Central memory CD4-positive, alpha-beta T cell (primary cell): ENCODE measurements around the gene PRKD1.

Source experiments
- DNase-seq: peaks from one replicate; pipeline ENCODE4 v3.0.0; 2022

PRKD1 gene

DNA sequence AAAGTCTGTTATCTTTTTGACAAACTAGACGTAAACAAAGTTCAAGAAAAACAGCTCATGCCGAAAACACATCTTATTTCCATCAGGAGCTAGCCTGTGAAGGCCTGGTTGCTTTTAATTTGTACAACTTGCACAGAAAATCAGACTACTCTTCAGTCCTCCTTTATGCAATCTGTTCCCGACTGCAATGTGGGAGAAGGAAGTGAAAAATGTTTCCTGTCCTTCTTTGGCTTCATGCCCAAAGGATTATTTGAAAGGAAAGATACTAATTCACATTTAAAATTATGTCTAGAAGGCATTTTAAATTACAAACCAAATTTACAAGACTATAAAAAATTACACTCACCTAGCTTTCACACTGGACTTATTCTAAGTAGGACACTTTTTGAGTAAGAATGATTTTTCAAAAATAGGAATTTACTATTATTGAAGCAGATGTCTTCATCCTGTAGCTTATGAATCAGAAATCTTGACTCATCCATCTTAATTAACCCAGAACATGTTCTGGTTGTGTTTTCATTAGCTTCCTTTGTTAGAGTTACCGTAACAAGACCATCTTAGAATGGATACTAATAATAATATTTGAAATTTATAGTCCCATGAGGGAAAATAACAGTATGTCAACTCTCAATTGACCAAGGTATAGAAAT, 272.6 kb downstream of the PRKD1 start:
- no peak for DNase-seq

DNA sequence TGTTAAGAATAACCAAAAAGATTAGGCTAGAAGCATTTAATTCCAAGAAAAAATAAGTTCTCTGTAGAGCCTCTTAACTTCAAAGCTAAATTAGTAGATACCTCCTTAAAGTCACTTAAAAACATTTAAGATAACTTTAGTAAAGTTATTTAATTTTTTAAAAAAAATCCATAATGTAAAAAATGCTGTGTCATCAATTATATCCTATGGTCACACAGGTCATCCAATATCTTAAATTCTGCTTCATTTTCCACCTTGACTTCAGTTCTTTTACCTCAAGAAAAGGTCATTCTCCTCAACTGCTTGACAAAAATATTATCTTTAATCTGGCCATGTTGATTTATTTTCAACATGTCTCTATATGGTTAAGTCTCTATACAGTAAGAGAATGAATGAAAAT, 274.3 kb downstream of the PRKD1 start:
- no peak for DNase-seq

DNA sequence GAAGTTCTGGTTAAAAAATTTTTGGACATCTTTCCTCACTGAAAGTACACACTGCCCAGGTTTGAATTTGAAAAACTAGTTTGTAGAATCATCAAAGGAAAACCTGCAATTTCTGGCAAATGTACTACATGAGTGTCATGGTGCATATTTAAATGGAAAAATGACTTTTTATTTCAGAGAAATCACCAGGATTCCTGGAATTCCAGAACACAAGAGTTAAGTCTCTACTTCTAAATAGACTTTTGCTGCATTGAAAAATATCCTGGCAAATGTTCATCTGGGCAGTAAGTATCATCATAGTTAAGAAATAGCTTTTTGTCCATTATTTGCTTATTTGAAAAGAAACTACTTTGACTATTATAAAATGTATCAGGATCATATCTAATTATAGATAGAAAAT, 275.1 kb downstream of the PRKD1 start:
- DNase-seq, result no peak

DNA sequence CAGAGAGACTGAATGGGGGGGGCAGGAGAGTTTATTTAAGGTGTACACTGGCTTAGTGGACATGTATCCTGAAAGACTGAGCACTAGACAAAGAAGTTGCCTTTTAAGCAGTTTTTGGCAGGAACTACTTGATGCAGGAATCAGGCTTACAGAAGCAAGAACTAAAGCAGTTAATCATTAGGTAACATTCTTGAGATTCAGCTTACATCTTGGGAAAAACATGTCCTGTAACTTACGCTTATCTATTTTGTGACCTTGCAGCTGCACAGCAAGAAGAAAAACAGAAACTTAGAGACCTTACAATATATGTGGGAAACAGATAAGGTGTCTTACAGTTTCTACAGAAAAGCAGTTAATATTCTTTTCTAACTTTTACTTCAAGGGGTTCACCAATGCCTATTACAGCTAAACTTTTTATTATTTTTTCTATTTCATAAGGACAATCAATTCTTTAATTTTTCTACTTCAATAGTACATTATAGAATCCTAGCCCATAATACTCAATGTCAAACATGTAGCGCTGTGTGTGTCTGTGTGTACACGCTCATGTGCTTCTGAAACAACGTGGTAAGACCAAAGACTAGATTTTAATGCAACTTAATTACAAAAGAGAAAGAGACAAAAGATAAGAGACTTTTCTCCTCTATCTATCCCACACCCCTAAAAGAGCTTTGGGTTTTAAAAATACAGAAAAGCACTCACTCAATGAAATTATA, 276.9 kb downstream of the PRKD1 start:
- no peak for DNase-seq

DNA sequence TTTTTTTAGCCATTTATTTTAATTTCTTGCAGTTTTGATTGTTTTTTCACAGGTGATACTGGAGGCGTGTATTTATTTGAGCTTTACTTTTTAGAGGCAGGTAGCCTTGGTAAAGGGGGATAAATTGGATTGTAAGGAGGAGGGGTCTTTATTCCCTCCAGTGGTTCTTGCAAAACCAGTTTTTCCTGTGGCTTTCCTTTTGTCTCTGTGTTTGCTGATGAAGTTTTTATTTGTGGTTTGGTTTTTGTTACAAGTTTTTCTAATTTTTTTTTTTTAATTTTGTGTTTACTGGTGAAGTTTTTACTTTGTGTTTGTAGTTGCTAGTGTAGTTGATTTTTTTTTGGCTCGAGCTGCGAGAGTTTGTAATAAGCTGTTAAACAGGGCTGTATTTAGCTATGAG, 278.5 kb downstream of the PRKD1 start:
- no peak for DNase-seq

DNA sequence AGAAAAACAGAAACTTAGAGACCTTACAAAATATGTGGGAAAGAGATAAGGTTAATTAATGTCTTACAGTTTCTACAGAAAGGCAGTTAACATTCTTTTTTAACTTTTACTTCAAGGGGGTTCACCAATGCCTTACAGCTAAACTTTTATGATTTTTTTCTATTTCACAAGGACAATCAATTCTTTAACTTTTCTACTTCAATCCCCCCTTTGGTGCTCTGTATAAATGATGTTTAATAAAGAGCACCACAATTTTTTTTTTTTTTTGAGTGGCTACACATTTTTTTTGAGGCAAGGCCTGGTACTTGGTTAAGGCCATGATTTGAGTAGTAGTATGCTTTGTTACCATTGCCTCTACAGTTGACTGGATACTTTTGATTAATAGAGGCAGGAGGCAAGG, 279.6 kb downstream of the PRKD1 start:
- no peak for DNase-seq

DNA sequence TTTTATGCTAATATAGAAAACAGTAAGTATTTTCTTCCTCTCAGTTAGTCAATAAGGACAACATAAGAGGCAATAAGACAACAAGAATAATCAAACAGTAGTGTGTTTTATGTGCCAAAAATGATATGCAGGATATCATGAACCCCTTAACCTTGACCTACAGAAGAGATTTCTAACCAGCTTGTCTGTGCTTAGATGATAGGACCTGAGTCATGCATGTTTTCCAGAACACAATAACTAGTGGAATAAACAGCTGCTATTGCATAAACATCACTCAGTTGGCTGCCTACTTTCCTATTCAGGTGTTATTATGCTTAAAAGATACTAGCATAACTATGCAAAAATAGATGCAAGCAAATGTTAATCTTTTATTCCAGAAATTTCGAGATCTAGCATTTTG, 282.5 kb downstream of the PRKD1 start:
- no peak for DNase-seq

DNA sequence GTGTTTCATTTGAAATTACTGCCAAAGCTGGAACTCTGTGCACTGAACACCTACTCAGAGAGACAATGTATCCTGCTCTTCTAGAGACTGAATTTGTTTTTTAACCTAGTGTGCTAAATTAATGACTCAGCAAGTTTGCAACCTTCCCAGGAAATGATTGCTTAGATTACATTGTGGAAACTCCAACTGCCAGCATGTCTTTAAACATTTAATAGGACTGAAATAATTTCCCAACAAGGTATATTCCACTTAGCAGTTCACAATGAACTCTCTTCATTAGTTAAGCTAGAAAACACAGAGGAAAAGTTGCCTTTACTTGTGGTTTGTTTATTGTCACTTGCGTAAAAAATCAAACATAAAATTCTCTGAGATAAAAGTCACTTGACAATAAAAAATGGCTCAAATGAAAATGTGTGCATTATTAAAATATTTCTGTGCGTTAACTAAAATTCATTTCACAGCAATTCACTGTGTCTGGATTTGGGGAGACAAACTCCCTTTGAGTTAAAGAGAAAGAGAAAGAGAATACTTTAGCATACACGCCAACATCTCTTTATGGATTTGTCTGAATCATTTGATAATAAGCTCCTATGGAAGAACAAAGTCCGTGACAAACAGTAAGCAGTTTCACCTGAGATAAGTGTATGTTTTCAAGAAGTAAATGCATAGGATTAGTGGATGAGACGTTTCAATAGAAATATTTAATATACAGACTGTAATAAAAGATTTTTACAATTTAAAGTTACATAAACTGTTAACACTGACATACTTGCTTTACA, 284.0 kb downstream of the PRKD1 start:
- DNase-seq, result no peak

DNA sequence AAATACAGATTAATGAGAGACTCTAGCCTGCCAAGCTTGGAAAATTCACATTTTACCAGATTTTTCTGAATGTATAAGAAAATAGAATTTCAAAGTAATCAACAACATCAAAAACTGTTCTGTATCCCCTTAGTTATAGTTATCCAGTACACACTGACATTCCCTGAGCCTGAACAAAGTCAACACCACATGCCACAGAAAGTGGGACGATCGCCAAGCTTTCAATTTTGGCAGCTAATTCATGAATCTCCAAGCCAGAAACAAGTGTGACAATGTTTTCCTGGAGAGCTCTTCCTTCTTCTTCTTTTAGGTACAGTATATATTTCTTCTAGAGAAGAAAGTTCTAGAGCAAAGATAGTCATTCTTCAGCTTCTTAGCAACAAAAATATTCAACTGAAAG, 290.2 kb downstream of the PRKD1 start:
- no peak for DNase-seq

DNA sequence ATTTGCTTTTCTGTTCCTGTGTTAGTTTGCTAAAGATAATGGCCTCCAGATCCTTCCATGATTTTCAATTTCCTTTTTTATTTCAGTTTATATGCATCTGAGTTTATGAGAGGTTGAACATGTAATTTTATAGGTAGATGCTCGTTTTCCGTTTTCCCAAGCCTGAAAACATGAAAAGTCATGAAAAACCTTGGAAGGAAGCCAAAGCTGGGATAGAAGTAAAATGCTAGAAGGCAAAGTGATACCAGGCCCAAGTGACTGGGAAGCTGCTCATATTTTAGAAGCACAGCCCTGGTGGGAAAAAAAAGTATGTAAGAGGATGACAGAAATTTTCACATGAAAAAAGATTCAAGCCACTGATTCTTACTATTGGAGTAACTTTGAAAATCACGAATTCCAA, 290.8 kb downstream of the PRKD1 start:
- DNase-seq, result no peak

DNA sequence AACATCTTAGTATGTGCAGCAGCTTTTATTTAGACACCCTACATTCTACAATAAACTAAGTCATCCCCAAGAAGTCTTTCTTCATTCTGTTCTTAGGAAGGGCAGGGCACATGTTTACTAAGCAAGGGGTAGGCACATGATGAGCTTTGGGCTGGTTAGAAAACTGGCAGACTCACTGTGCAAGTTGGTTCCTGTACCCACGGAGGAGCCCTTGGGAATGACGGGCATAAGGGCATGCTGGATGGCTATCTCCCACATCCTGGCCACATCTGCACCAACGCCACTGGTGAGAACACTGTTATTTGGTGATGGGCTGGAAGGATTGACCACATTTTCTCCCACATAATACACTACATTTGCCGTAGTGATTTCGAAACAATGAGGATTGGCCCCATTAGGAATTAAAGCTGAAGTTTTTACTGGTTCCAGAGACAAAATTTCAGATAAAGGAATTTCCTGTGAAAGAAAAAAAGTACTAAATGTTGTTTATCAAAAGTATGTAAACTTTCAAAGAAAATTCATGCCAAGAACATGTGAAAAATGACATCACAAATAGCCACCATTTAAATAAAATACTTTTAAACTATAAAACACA, 297.0 kb downstream of the PRKD1 start:
- DNase-seq, result no peak

DNA sequence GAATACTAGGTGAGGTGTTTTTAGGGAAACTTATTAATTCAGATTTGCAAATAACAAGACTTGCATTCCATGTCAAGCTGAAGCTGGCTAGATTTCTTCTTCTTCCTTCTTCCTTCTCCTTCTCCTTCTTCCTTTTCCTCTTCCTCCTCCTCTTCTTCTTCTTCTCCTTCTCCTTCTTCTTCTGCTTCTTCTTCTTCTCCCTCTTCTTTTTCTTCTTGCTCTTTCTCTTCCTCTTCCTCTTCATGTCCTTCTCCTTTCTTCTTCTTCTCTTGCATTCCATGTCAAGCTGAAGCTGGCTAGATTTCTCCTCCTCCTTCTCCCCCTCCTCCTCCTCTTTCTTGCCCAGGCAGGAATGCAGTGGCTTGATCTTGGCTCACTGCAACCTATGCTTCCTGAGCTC, 297.8 kb downstream of the PRKD1 start:
- no peak for DNase-seq

DNA sequence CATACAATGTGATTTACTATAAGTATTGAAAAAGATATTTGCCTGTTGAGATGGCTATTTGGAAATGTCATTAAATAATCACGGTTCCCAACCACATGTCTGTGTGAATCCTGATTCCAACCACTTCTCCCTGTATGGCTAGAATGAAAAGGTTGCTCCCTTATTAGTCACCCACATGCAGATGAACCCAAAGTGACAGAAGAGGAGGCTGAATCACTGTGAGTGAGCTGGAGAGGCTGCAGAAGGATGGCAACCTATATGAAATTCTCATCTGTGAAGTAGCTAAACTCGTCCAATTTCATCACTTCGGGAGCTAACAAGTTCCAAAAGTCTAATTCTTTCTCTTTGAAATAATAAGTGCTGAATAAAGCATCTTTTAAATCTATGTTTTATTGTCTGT, 300.5 kb downstream of the PRKD1 start:
- no peak for DNase-seq

DNA sequence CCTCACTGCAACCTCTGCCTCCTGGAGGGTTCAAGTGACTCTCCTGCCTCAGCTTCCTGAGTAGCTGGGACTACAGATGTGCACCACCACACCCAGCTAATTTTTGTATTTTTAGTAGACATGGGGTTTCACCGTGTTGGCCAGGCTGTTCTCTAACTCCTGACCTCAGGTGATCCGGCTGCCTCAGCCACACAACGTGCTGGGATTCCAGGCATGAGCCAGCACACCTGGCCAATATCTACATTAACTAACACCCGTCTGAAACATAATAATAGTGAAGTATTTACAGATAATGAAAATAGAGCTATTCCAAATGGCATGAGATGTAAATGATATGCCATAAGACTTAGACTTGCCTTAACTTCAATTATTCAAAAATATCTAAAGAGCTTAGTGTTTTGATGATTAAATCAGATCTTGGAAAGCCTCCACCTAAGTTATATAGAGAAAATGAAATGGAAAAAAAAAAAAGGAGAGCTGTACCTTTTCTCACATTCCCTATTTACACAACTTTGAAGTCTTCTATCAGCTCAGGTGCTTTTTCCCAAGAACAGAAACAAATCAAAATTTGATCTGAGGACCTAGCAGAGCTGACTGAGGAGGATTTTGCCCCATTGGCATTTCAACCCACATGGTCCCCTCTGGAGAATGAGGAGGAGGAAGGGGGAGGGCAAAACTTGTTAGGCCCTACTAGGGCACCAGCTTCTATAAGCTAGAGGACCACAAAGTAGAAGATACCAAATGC, 309.2 kb downstream of the PRKD1 start:
- DNase-seq, result no peak

DNA sequence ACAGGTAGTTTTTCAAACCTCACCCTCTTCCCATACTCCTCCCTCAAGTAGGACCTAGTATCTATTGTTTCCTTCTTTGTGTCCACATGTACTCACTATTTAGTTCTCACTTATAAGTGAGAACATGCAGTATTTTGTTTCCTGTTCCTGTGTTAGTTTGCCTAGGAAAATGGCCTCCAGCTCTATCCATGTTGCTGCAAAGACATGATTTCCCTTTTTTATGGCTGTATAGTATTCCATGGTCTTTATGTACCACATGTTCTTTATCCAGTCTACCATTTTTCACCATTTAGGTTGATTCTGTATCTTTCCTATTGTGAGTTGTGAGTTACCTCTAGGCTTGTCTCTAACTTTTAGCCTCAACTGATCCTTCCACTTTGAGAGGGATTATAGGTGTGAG, 310.7 kb downstream of the PRKD1 start:
- no peak for DNase-seq

DNA sequence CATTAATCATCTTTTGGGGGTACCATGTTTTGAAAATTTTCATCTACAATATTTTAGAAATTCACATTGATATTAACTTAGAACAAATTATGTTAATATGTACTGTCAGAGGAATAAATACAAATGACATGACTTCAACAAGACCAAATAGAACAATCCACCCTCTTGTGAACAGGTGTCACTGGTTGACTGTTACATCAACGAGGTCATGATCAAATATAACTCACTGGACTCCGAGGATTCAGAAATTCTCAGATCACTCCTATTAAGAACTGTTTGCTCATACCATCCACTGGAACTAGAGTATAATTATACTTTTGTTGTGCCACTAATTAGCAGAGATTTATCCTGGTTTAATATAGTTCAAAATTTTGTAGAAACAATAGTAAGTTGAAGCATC, 318.8 kb downstream of the PRKD1 start:
- DNase-seq, result no peak

DNA sequence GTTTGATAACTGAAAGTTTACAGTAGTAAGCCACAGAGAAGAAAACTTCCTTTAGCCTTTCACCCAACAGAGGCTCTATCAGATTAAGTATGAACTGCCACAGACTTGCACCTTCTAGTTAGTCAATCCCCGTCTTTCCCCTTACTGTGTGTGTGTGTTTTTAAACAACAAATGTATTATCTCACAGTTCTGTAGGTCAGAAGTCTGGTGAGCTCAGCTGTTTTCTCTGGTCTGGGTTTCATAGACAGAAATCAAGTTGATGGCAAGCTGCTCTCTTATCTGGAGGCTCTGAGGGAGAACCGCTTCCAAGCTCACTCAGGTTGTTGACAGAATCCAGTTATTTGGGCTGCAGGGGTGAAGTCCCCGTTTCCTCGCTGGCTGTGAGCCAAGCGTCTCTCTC, 320.5 kb downstream of the PRKD1 start:
- no peak for DNase-seq

DNA sequence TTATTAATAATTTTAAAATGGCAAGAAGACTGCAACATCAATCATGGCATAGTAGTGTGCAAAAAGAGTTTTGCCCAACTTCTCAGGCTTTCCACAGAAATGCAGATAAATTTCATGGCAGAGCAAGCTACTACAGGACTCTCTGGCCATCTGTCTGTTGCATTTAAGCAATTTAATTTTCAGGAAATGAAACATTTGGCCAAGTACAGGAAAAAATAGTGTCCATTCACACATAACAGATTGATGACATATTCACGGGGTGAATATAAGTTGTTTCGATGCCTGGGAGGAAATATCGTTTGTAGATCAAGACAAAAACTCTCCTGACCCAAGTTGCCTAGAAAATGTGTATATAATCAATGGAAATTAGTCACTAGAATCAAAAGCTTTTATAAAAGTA, 324.0 kb downstream of the PRKD1 start:
- no peak for DNase-seq

DNA sequence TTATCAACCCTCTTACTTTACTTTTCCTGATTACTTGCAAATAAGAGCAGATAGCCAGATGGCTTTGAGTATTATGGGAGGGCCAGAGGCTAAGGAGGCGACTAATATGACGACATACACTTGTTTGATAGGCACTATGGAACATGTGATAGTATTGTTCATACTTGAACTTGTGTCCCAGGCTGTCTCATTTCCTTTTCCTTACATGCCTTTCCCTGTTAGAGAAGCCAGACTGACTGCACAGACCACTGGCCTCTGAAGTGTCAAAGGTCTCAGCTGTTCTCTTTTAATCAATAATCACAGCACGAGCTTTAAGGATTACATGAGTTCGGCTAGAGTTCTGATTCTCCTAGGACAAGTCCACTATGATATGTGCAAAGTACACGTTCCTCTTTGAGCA, 326.0 kb downstream of the PRKD1 start:
- DNase-seq, result no peak

DNA sequence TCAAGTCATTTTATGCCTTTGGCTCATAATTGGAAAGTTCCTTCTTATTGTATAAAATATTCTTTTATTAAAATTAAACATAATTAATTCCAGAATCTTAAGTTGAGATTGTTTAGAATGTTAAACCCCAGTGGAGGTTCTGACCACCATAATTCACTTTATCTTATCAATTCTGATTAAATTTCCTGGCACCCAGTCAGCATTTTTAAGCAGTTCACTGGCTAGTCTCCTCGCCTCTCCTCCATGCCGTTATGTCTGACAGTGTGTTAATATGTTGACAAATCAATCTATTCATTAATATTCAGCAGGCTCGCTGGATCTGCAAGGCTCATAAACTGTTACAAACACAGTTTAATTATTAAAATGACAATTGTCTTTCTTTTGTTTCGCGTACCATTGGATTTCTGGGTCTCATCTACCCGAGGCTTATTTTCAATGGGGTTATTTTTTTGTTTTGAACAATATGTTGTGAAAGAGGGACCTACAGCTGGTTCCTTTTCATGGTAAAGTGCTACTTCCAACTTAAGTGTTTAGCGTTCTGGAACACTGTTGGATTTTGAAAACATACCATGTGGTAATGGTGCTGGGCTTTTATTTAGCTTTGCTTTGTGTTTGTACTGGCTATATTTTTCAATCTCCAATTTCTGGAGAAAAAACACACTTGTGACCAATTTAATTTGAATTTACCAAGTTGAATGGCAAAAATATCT, 339.7 kb downstream of the PRKD1 start:
- DNase-seq, result no peak

DNA sequence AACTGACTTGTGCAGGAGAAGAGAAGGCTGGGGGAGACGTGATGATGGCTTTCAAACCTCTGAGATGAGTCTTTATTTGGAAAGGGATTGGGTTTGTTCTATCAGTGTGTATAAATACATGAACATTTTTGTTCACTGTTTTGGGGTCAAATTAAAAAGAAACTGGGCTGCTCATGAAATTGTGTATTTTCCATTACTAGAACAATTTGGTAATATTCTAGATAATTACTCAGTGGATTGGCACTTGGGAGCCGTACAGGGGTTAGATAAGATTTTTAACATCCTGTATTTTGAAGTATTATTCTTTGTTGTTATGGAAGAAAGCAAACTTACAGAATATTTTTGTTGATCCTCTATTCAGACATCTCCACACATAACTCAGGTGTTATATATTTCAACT, 340.6 kb downstream of the PRKD1 start:
- DNase-seq, result no peak

DNA sequence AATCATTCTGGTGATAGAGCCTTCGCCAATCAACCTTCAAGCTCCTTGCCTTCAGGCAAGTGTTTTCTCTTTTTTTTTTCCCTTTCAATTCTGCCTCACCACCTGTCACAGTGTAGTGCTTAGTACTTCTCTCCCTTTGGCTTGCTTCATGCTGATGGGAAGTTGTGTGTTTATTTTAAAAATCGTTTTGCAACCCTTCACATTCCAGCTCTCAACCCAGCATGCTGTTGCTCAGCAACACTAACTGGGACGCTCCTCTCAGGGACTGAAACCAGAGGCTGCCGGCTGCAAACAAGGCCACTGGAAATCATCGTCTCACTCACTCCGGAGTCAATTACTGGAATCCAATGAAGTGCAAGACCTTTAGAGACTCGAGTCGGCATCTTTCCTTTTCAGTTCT, 342.7 kb downstream of the PRKD1 start:
- no peak for DNase-seq
